Stimulated activated CD4-positive, alpha-beta T cell treated with anti-CD3 and anti-CD28 coated beads, Interleukin-4, amount 100 ng/mL, for 1 hour (primary cell): Measurements from ENCODE around the gene LRRC25.
"Not testable (repeated sequence)": the region's sequence is repeated elsewhere in the genome, so short reads cannot be mapped to it uniquely, and the experiment has no call there.

Experiments used
- DNase-seq: peaks from one replicate; pipeline ENCODE4 v3.0.0-alpha.2; 2020

The LRRC25 gene

DNA sequence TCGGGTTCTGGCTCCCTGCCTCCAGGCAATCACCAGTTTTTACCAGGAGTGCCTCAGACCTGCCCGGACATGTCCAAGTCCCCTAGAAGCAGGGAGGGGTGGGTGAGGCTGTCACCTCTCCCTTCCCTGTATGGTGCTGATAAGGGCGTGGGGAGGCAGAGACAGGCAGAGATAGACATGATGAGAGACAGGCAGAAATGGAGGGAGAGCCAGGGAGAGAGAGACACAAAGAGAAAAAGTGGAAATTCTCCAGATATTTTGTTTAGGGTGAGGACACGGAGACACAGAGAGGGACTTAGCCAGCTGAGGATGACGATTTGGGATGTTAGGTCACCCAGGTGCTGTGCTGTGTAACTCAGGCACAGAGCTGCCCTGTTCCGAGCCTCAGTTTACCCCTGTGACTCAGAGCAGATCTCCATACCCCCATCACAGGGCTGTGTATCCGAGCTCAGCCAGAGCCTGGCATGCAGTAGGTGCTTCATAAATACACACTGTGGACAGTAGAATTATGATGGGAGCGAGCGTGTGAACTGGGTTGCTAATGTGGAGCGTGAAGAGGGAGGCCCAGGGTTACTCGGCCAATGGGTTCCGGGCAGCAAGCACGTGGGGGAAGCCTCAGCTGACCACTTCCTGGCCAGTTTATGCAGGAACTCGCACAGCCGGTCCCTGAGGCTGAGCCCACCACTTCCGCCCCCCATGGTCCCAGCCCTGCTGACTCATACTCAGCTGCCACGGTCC, 23.4 kb downstream of the LRRC25 start:
- DNase-seq, result peak; percentile 23

- DNase-seq, result no peak
Measured at GRCh38 chr19:18373407-18373891, 24.0 kb downstream of the LRRC25 start.

DNA sequence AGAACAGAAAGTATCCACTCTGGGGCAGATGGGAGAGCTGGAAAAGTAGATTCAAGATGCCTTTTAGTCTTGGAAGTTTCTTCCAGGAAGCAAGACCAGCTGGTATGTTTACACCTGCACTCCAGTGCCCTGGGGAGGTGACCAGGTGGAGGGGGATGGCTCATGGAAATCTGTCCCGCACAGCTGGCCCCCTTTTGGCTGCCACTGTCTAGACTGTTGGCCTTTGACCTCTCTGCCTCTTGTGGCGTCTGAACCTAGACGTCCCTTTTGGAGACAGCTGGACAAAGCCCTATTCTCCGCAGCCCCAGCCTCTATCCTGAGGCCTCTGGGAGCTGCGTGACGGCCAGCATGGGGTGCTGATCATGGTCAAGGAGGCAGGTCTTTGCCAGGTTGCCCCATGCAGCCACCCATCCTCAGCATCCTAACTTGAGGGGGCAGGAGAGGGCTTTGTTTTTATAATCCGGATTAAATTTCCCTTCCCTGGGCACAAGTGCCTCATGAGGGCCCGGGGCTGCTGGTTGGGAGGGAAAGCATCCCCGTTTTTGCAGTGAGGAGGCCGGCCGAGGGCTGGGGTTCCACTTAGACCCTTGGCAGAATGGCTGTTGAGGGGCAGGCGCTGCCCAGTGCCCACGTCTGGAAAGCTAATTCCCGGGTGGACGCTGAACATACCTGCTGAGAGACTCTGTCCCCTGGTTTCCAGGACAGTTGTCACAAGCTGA, 28.8 kb downstream of the LRRC25 start:
- no peak for DNase-seq

- DNase-seq, result no peak
Measured at GRCh38 chr19:18366021-18366435, 31.4 kb downstream of the LRRC25 start.

GRCh38 chr19:18364826-18365528, 32.4 kb downstream of the LRRC25 start:
- DNase-seq, result no peak

- not testable (repeated sequence) for DNase-seq
Measured at GRCh38 chr19:18364277-18364825, 33.1 kb downstream of the LRRC25 start.

DNA sequence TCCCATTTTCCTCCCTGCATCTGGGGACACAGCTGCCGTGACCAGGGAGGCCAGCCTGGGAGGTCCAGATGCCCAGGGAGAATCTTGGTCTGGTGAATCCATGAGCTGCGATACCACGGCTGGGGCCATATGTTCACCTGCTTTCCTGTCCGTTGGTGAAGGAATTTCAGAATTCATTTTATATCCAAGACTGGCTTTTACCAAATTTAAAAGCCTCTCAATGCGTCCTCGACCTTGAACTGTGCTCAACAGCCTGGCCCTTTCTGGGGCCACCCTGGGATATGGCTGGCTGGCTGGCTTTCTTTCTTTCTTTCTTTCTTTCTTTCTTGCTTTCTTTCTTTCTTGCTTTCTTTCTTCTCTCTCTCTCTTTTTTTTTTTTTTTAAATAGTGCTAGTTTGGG, 33.6 kb downstream of the LRRC25 start:
- DNase-seq, result no peak

GRCh38 chr19:18362934-18363542, 34.4 kb downstream of the LRRC25 start:
- no peak for DNase-seq

- no peak for DNase-seq
Measured at GRCh38 chr19:18361646-18362045, 35.8 kb downstream of the LRRC25 start.

GRCh38 chr19:18357041-18357440, 40.4 kb downstream of the LRRC25 start:
- DNase-seq, result no peak

DNA sequence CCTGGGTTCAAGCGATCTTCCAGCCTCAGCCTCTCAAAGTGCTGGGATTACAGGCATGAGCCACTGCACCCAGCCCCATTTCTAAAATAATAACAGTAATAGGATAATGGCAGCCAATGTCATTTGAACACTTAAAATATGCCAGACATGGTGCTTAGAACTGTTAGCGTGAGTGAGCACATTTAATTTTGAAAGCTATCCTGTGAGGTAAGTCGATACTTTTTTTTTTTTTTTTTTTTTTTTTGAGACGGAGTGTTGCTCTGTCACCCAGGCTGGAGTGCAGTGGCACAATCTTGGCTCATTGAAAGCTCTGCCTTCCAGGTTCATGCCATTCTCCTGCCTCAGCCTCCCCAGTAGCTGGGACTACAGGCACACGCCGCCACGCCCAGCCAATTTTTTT, 42.7 kb downstream of the LRRC25 start:
- DNase-seq, result not testable (repeated sequence)

- no peak for DNase-seq
Measured at GRCh38 chr19:18353378-18354005, 43.9 kb downstream of the LRRC25 start.

GRCh38 chr19:18351544-18351943, 45.9 kb downstream of the LRRC25 start:
- no peak for DNase-seq

DNA sequence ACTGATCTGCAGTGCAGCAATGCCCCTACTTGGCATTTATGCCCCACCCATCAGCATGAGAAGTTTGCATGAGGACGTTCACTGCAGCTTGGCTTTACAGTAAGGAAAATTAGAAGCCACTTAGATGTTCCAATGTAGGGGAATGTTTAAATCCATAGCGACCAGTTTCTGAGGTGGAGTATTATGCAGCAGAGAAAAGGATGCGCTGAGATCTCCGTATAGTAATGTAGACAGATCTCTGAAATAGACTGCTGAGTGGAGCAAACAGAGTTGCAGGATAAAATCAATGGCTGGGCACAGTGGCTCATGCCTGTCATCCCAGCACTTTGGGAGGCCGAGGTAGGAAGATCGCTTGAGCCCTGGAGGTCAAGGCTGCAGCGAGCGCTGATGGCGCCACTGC, 46.9 kb downstream of the LRRC25 start:
- no peak for DNase-seq

DNA sequence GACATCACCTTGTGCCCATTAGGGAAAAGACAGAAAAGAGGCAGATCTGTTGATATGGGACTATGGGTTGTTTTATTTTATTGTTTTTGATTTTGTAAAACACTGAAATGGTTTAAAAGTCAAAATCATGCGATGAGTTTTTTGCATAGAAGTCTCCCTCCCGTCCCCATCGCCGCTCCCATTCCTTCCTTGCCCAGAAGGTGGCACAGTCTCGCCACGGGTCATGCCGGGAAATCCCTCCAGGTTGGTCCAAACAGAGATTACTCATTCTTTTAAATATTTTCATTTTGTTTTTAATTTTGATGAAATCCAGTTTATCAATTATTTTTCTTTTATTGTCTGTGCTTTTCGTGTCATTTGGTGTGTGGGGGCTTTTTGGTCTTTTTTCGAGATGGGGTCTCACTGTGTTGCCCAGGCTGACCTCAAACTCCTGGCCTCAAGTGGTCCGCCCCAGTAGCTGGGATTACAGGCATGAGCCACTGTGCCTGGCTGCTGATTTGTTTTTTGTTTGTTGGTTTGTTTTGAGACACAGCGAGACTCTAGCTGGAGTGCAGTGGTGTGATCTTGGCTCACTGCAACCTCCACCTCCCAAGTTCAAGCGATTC, 47.8 kb downstream of the LRRC25 start:
- peak; percentile 29 for DNase-seq

DNA sequence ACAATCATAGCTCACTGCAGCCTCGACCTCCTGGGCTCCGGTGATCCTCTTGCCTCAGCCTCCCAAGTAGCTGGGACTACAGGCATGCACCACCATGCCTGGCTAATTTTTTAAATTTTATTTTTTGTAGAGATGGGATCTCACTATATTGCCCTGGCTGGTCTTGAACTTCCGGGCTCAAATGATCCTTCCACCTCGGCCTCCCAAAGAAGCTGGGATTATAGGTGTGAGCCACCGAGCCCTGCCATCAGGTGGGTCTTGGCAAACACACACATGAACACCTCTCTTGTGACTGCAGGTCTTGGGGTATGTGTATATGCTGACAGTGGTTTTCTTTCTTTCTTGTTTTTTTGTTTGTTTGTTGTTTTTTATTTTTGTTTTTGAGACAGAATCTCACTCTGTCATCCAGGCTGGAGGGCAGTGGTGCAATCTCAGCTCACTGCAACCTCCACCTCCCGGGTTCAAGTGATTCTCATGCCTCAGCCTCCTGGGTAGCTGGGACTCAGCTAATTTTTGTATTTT, 48.5 kb downstream of the LRRC25 start:
- DNase-seq, result not testable (repeated sequence)

DNA sequence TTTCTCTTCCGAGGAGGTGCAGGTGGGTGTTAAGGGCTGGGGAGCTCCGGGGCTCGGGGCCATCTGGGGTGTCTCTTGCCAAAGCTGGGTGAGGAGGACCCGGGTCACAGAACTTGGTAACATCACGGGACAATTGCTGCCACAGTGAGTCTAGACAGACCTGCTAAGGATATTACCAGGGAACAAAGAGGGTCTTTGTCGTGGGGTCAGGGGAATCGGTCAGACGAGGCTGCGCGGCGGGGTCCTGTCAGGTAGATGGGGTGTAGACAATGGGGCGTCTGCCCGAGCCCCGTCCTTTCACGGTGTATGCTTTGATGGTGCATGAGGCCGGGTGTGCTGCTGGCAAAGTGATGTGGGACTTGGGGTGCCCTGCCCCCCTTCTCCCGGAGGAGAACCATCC, 49.3 kb downstream of the LRRC25 start:
- DNase-seq, result no peak

- DNase-seq, result no peak
Measured at GRCh38 chr19:18346091-18346490, 51.3 kb downstream of the LRRC25 start.

DNA sequence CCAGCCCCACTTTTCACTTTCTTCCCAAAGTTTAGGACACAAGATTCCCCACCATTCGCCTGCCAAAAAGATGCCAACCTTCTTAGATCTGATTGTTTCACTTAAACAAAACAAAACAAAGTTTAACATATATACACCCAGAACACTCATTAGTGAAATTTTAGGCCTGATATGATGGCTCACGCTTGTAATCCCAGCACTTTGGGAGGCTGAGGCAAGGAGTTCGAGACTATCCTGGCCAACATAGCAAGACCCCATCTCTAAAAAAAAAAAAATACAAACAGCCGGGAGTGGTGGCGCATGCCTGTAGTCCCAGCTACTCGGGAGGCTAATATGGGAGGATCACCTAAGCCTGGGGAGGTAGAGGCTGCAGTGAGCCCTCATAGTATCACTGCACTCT, 52.1 kb downstream of the LRRC25 start:
- DNase-seq, result no peak

DNA sequence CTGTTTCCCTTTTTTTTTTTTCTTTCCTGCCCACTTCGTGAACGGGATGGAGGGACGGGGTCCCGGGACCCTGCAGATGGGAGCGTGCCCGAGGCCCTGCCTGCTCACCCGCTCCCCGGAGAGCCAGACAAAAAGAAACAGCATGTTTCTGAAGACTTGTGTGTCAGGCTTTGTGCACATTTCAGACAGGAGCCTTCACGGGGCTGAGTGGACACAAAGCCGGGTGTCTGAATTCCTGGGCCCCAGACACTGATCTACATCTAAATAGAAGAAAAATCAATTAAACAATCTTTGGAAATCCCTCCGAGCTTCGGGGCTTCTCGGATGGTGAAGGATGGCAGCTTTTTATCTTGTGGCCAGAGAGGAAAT, 52.9 kb downstream of the LRRC25 start:
- no peak for DNase-seq

GRCh38 chr19:18342090-18342632, 55.3 kb downstream of the LRRC25 start:
- DNase-seq, result no peak
